Loucy (cell line): ENCODE results near the gene CLDN2.

ENCODE experiments used
- CTCF ChIP-seq: fragments of 200-600 bp; sonication (generic); conservative IDR thresholded peaks from 2 replicates; pipeline ENCODE4 v1.5.1; 2014; ENCODE audit warnings: mild to moderate bottlenecking, antibody characterized with exemption, low read length
- EZH2phosphoT487 ChIP-seq: fragments of 200-600 bp; IDR thresholded peaks from 2 replicates; pipeline ENCODE4 v1.6.1; 2018; ENCODE audit warnings: antibody characterized with exemption, mild to moderate bottlenecking, moderate library complexity, borderline replicate concordance

- no peak for TF ChIP-seq CTCF
- no peak for TF ChIP-seq EZH2phosphoT487
Observed at GRCh38 chrX:106927023-106927422, 6.8 kb downstream of the CLDN2 start.
